ENCODE results near the gene ORC6.

Gene ORC6

GRCh38 chr16:46690281-46691178 is 1.1 kb downstream of the ORC6 start:
- no peak for TF ChIP-seq CTCF (IDR thresholded peaks at IDR 0.05; ENCODE audit: extremely low read depth, missing control alignments)
- no peak for DNase-seq (ENCODE audit: low spot score)

GRCh38 chr16:46691726-46692125 is 2.3 kb downstream of the ORC6 start:
- no peak for DNase-seq (ENCODE audit: low spot score)
- no peak for TF ChIP-seq CTCF (IDR thresholded peaks at IDR 0.05; ENCODE audit: extremely low read depth, missing control alignments)

- no peak for DNase-seq (ENCODE audit: low spot score)
- no peak for TF ChIP-seq CTCF (IDR thresholded peaks at IDR 0.05; ENCODE audit: extremely low read depth, missing control alignments)
Observed at GRCh38 chr16:46693598-46693997, 4.1 kb downstream of the ORC6 start.

GRCh38 chr16:46695937-46696336 is 6.5 kb downstream of the ORC6 start:
- DNase-seq (ENCODE audit: low spot score) = no peak
- TF ChIP-seq CTCF (IDR thresholded peaks at IDR 0.05; ENCODE audit: extremely low read depth, missing control alignments) = no peak

DNA sequence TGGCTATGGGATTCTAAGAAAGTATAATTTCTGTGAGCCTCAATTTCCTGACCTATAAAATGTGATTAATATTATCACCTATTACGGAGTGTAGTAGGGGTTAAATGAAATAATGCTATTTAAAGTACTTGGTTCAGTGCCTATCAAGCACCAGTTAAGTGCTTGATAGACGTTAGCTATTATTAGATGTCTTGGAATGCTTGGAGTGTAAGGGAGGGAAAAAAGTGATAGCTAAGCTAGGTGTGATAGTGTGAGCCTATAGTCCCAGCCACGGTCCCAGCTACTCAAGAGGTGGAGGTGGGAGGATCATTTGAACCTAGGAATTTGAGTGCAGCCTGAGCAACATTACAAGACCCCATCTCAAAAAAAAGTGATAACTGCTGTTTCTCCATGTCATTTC is 7.5 kb downstream of the ORC6 start:
- TF ChIP-seq CTCF (IDR thresholded peaks at IDR 0.05; ENCODE audit: extremely low read depth, missing control alignments) = no peak
- DNase-seq (ENCODE audit: low spot score) = no peak

- no peak for DNase-seq (ENCODE audit: low spot score)
- TF ChIP-seq CTCF (IDR thresholded peaks at IDR 0.05; ENCODE audit: extremely low read depth, missing control alignments) = no peak
Observed at GRCh38 chr16:46700048-46700447, 10.6 kb downstream of the ORC6 start.

- no peak for DNase-seq (ENCODE audit: low spot score)
- TF ChIP-seq CTCF (IDR thresholded peaks at IDR 0.05; ENCODE audit: extremely low read depth, missing control alignments) = no peak
Observed at GRCh38 chr16:46701615-46702014, 12.2 kb downstream of the ORC6 start.

Data from GM20000 (cell line).